HepG2 (cell line): ENCODE results near the gene NBPF1. TPM values are rescaled to one million over a fixed set of nuclear protein-coding genes. Genes with fewer than 3 reads are reported as not detected.

Experiments
- BRCA1 ChIP-seq: sonication (generic); formaldehyde crosslinking; IDR thresholded peaks from 2 replicates; pipeline ENCODE4 v1.4.0; 2020; ENCODE audit warnings: missing genetic modification reagents
- EHMT2 ChIP-seq: fragments of 200-600 bp; sonication (generic); IDR thresholded peaks from 2 replicates; pipeline ENCODE4 v1.7.0; 2017; ENCODE audit warnings: antibody characterized with exemption, low read depth, low read length, borderline replicate concordance
- FOXA3 ChIP-seq: IDR thresholded peaks from 2 replicates; pipeline ENCODE4 v1.6.1; 2016; ENCODE audit warnings: missing genetic modification reagents, missing compliant biosample characterization
- ISX ChIP-seq: sonication (generic); formaldehyde crosslinking; conservative IDR thresholded peaks from 2 replicates; pipeline ENCODE4 v1.5.0; 2020; ENCODE audit warnings: missing genetic modification reagents
- JUNB ChIP-seq: sonication (generic); formaldehyde crosslinking; IDR thresholded peaks from 2 replicates; pipeline ENCODE4 v1.8.0; 2022; ENCODE audit warnings: missing genetic modification reagents, mild to moderate bottlenecking, borderline replicate concordance
- KDM2A ChIP-seq: sonication (generic); formaldehyde crosslinking; IDR thresholded peaks from 2 replicates; pipeline ENCODE4 v1.4.0; 2020; ENCODE audit warnings: low read depth, missing genetic modification reagents, borderline replicate concordance
- KDM5A ChIP-seq: fragments of 200-600 bp; sonication (generic); IDR thresholded peaks from 2 replicates; pipeline ENCODE4 v1.7.0; 2018; ENCODE audit warnings: antibody characterized with exemption, mild to moderate bottlenecking, low read length, borderline replicate concordance
- MAFG ChIP-seq: sonication (generic); formaldehyde crosslinking; IDR thresholded peaks from 2 replicates; pipeline ENCODE4 v1.5.1; 2020; ENCODE audit warnings: mild to moderate bottlenecking, missing genetic modification reagents
- MAZ ChIP-seq, 2 experiments: sonication (generic) in 1 of 2; formaldehyde crosslinking in 1 of 2; IDR thresholded peaks; 2 replicates each; pipeline versions ENCODE4 v1.5.0 to v1.6.1; 2012 to 2020; ENCODE audit warnings: low read depth in 2 of 2, mild to moderate bottlenecking in 2 of 2, borderline replicate concordance in 1 of 2, improper control_type of control experiment in 1 of 2, low read length in 1 of 2, missing genetic modification reagents in 1 of 2, moderate library complexity in 1 of 2
- MEIS1 ChIP-seq: sonication (generic); formaldehyde crosslinking; IDR thresholded peaks from 2 replicates; pipeline ENCODE4 v1.9.0; 2021; ENCODE audit warnings: mild to moderate bottlenecking, missing genetic modification reagents, moderate library complexity, borderline replicate concordance
- RXRA ChIP-seq: sonication (generic); formaldehyde crosslinking; IDR thresholded peaks from 2 replicates; pipeline ENCODE4 v1.5.1; 2020; ENCODE audit warnings: missing genetic modification reagents
- SMARCC2 ChIP-seq: fragments of 450-650 bp; IDR thresholded peaks from 2 replicates; pipeline ENCODE4 v1.6.1; 2017; ENCODE audit warnings: antibody characterized with exemption, mild to moderate bottlenecking
- SNAPC5 ChIP-seq: sonication (generic); formaldehyde crosslinking; IDR thresholded peaks from 2 replicates; pipeline ENCODE4 v1.8.1; 2023; ENCODE audit warnings: mild to moderate bottlenecking, missing genetic modification reagents, borderline replicate concordance
- ZBTB26 ChIP-seq: IDR thresholded peaks from 2 replicates; pipeline ENCODE4 v1.6.1; 2016; ENCODE audit warnings: missing compliant biosample characterization, missing genetic modification reagents, borderline replicate concordance
- ZBTB38 ChIP-seq: sonication (generic); formaldehyde crosslinking; IDR thresholded peaks from 2 replicates; pipeline ENCODE4 v1.5.1; 2020; ENCODE audit warnings: mild to moderate bottlenecking, missing genetic modification reagents
- ZMYM3 ChIP-seq: sonication (generic); formaldehyde crosslinking; IDR thresholded peaks from 2 replicates; pipeline ENCODE4 v1.5.1; 2020; ENCODE audit warnings: mild to moderate bottlenecking, missing genetic modification reagents
- ZNF205 ChIP-seq: IDR thresholded peaks from 2 replicates; pipeline ENCODE4 v1.6.1; 2018; ENCODE audit warnings: missing biosample characterization, missing genetic modification reagents
- ZNF570 ChIP-seq: sonication (generic); formaldehyde crosslinking; IDR thresholded peaks from 2 replicates; pipeline ENCODE4 v1.4.0; 2020; ENCODE audit warnings: mild to moderate bottlenecking, missing genetic modification reagents, borderline replicate concordance
- ZNF572 ChIP-seq: sonication (generic); formaldehyde crosslinking; IDR thresholded peaks from 2 replicates; pipeline ENCODE4 v1.5.1; 2020; ENCODE audit warnings: mild to moderate bottlenecking, missing genetic modification reagents
- ZNF746 ChIP-seq: sonication (generic); formaldehyde crosslinking; IDR thresholded peaks from 2 replicates; pipeline ENCODE4 v1.8.0; 2022; ENCODE audit warnings: mild to moderate bottlenecking, missing genetic modification reagents
- ZNF749 ChIP-seq: sonication (generic); formaldehyde crosslinking; IDR thresholded peaks from 2 replicates; pipeline ENCODE4 v1.8.0; 2022; ENCODE audit warnings: mild to moderate bottlenecking, missing genetic modification reagents, moderate library complexity, borderline replicate concordance
- ZNF775 ChIP-seq: sonication (generic); formaldehyde crosslinking; IDR thresholded peaks from 2 replicates; pipeline ENCODE4 v1.4.0; 2020; ENCODE audit warnings: missing genetic modification reagents, mild to moderate bottlenecking, moderate library complexity, borderline replicate concordance
- ZNF777 ChIP-seq: sonication (generic); formaldehyde crosslinking; IDR thresholded peaks from 2 replicates; pipeline ENCODE4 v1.4.0; 2020; ENCODE audit warnings: missing genetic modification reagents
- ZNF883 ChIP-seq: sonication (generic); formaldehyde crosslinking; IDR thresholded peaks from 2 replicates; pipeline ENCODE4 v1.5.1; 2020; ENCODE audit warnings: mild to moderate bottlenecking, missing genetic modification reagents; ENCODE audit errors: not compliant biosample characterization
- polyA plus RNA-seq, 8 experiments: library from polyadenylated mRNA; depleted of rRNA in 3 of 8; stranded (reverse) in 7 of 8; unstranded in 1 of 8; fragments of >200 nt; fragmentation: Illumina TruSeq in 4 of 8; extraction: Trizol in 4 of 8; gene quantifications; 2 replicates each; pipeline versions ENCODE4 v1.2.1 to v1.2.3, GENCODE V29; 2011 to 2016; ENCODE audit warnings: low read depth in 4 of 8, missing spikeins in 1 of 8, mixed read lengths in 1 of 8; ENCODE audit not compliant: insufficient read depth in 1 of 8
- total RNA-seq, 5 experiments: library from RNA; depleted of rRNA; stranded (reverse); fragments of >200 nt; fragmentation: Illumina TruSeq; extraction: Trizol; gene quantifications; 2 replicates each; pipeline ENCODE4 v1.2.3, GENCODE V29; 2016; ENCODE audit warnings: low read depth in 1 of 5
- TF ChIP-seq, protein P1 (sequence below): sonication (generic); formaldehyde crosslinking; IDR thresholded peaks from 2 replicates; pipeline ENCODE4 v1.4.0; 2020; ENCODE audit warnings: missing genetic modification reagents, mild to moderate bottlenecking, borderline replicate concordance

NBPF1 gene
- total and polyA plus RNA-seq, 2 of the 13 experiments (the other 11 are each of a cell fraction or from before 2014, with no cell fraction given), result 30.3 to 35.6 TPM

DNA sequence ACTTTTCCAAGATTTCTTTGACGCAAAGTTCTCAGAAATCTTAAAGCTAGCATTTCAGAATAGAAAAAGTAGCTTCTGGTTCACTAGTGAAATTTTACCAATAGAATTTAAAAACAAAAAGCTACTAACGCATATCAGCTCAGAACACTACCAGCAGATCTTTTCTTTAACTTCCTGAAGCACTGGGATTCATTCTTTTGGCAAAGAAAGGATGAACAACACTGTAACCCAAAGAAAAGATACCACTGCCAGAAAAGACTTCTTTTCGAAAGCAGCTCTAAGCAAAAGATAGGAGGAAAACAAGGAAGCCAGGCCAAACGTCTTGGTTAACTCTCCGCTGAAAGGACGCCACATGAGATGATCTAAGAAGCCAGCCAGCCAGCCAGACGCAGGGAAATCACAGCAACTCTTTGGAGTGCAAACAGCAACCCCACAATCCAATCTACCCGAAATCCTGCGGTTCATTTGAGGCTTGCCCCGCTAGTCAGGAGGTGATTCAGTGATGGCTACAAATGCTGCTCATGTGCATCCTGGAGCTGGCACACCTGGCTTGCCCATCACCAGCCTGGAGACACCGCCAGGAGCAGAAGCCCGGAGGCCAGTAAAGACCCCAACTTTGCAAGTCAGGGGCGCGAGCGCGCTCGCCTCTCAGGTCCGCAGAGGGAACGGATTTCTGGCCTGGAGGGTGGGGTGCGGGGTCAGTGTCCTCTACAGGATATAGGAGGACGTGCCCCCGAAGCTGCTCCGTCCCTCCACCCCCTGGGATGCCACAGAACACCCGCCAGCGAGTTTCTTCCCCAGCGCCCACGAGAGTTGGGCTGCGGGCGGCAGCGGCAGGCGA lies 812 bp downstream of the NBPF1 start (continued):
- TF ChIP-seq, protein P1, sequence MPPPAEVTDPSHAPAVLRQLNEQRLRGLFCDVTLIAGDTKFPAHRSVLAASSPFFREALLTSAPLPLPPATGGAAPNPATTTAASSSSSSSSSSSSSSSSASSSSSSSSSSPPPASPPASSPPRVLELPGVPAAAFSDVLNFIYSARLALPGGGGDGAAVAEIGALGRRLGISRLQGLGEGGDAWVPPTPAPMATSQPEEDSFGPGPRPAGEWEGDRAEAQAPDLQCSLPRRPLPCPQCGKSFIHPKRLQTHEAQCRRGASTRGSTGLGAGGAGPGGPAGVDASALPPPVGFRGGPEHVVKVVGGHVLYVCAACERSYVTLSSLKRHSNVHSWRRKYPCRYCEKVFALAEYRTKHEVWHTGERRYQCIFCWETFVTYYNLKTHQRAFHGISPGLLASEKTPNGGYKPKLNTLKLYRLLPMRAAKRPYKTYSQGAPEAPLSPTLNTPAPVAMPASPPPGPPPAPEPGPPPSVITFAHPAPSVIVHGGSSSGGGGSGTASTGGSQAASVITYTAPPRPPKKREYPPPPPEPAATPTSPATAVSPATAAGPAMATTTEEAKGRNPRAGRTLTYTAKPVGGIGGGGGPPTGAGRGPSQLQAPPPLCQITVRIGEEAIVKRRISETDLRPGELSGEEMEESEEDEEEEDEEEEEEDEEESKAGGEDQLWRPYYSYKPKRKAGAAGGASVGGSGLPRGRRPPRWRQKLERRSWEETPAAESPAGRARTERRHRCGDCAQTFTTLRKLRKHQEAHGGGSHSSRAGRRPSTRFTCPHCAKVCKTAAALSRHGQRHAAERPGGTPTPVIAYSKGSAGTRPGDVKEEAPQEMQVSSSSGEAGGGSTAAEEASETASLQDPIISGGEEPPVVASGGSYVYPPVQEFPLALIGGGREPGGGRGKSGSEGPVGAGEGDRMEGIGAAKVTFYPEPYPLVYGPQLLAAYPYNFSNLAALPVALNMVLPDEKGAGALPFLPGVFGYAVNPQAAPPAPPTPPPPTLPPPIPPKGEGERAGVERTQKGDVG, result no peak
- TF ChIP-seq KDM2A (CRISPR knock-in tag) (no peak), ZNF572 (CRISPR knock-in tag) (no peak), ZNF570 (CRISPR knock-in tag) (0 out of 2 replicates have a peak, but pooled peaks have one; percentile 16), EHMT2 (no peak), SNAPC5 (CRISPR knock-in tag) (no peak), RXRA (CRISPR knock-in tag) (no peak), ZNF883 (CRISPR knock-in tag) (no peak), MEIS1 (CRISPR knock-in tag) (no peak), JUNB (CRISPR knock-in tag) (no peak), MAFG (CRISPR knock-in tag) (no peak), ISX (0 out of 2 replicates have a peak, but pooled peaks have one; percentile 67), ZBTB26 (CRISPR knock-in tag) (0 out of 2 replicates have a peak, but pooled peaks have one; percentile 66), ZNF746 (CRISPR knock-in tag) (no peak), ZBTB38 (CRISPR knock-in tag) (no peak), ZNF775 (no peak), KDM5A (no peak), ZMYM3 (CRISPR knock-in tag) (no peak), BRCA1 (no peak; the same call in 1 of the 2 replicates), FOXA3 (CRISPR knock-in tag) (no peak), ZNF205 (CRISPR knock-in tag) (no peak), MAZ (IDR thresholded peaks at IDR 0.05; ENCODE audit: borderline replicate concordance, low read depth, low read length) (peak; percentile 15; the same call in 1 of the 2 replicates), MAZ (CRISPR knock-in tag; IDR thresholded peaks at IDR 0.05; ENCODE audit: low read depth) (no peak; the same call in 1 of the 2 replicates), ZNF777 (CRISPR knock-in tag) (0 out of 2 replicates have a peak, but pooled peaks have one; percentile 55), ZNF749 (CRISPR knock-in tag) (0 out of 2 replicates have a peak, but pooled peaks have one; percentile 62), SMARCC2 (no peak)
